PFSK-1 (cell line): Measurements from ENCODE around the gene PTGIS.

Experiments
- POLR2AphosphoS5 ChIP-seq: IDR thresholded peaks from 2 replicates; pipeline ENCODE4 v1.6.1; 2012; ENCODE audit warnings: low read depth, mild to moderate bottlenecking, control low read depth, low read length, moderate library complexity
- REST ChIP-seq, 2 experiments: IDR thresholded peaks; 2 replicates each; pipeline versions ENCODE4 v1.6.1 to v1.8.0; 2011 to 2012; ENCODE audit warnings: low read depth in 2 of 2, low read length in 2 of 2, control low read depth in 1 of 2, inconsistent platforms in 1 of 2, mild to moderate bottlenecking in 1 of 2, moderate library complexity in 1 of 2; ENCODE audit not compliant: insufficient read depth in 1 of 2
- SIN3A ChIP-seq: IDR thresholded peaks from 2 replicates; pipeline ENCODE4 v1.6.1; 2012; ENCODE audit warnings: mild to moderate bottlenecking, low read length, moderate library complexity, borderline replicate concordance; ENCODE audit not compliant: insufficient read depth
- TAF1 ChIP-seq: IDR thresholded peaks from 2 replicates; pipeline ENCODE4 v1.6.1; 2012; ENCODE audit warnings: low read length, control low read depth, borderline replicate concordance; ENCODE audit not compliant: insufficient read depth

GRCh38 chr20:49468412-49468811 is 99.5 kb downstream of the PTGIS start:
- no peak for TF ChIP-seq POLR2AphosphoS5
- TF ChIP-seq REST (IDR thresholded peaks at IDR 0.05; ENCODE audit: insufficient read depth in 1 of 2, low read depth in 2 of 2, low read length in 2 of 2) = no peak
- TF ChIP-seq SIN3A = no peak
- no peak for TF ChIP-seq TAF1
